Measurements from ENCODE around the gene SLC29A3. TPM values are rescaled to one million over a fixed set of nuclear protein-coding genes. Genes with fewer than 3 reads are reported as not detected.
"Not testable (repeated sequence)": the region's sequence is repeated elsewhere in the genome, so short reads cannot be mapped to it uniquely, and the experiment has no call there.

The SLC29A3 gene
- total RNA-seq, 2 experiments from 2014 or later = 2.9 to 3.3 TPM

- peaks cover 8% of the 10 kb centered on the region for H3K36me3 Mint-ChIP-seq (ENCODE audit: low read depth)
- H3K27ac Mint-ChIP-seq = no peak overlapping the region
- no peak overlapping the region for H3K4me3 Mint-ChIP-seq
- no peak for ATAC-seq
- no peak for DNase-seq
- no peak for TF ChIP-seq CTCF (IDR thresholded peaks at IDR 0.05)
- intact Hi-C loops (cut with micrococcal nuclease) = no loop called here
- H3K9me3 Mint-ChIP-seq = no peaks in the 10 kb centered on the region
- no peaks in the 10 kb centered on the region for H3K4me1 Mint-ChIP-seq (ENCODE audit: low read depth)
- POLR2A ChIA-PET = interaction anchor here (0.6 kb wide), 1 partner anchor 349 kb away, joined by 3 read pairs; no protein-coding TSS in a partner anchor
- CTCF ChIA-PET = no interaction called here
- H3K27me3 Mint-ChIP-seq = no peaks in the 10 kb centered on the region
Measured at GRCh38 chr10:71358277-71358676, 39.2 kb downstream of the SLC29A3 start.

GRCh38 chr10:71358906-71359305 is 39.8 kb downstream of the SLC29A3 start:
- H3K4me3 Mint-ChIP-seq; H3K4me1 Mint-ChIP-seq (ENCODE audit: low read depth); intact Hi-C loops (cut with micrococcal nuclease); H3K27me3 Mint-ChIP-seq; H3K9me3 Mint-ChIP-seq; H3K36me3 Mint-ChIP-seq (ENCODE audit: low read depth); DNase-seq; ATAC-seq; H3K27ac Mint-ChIP-seq: not testable (repeated sequence)
- POLR2A ChIA-PET = interaction anchor here (0.6 kb wide), 1 partner anchor 350 kb away, joined by 3 read pairs; no protein-coding TSS in a partner anchor
- CTCF ChIA-PET = interaction anchor here (0.9 kb wide), 1 partner anchor 25 kb away, joined by 4 read pairs; no protein-coding TSS in a partner anchor

DNA sequence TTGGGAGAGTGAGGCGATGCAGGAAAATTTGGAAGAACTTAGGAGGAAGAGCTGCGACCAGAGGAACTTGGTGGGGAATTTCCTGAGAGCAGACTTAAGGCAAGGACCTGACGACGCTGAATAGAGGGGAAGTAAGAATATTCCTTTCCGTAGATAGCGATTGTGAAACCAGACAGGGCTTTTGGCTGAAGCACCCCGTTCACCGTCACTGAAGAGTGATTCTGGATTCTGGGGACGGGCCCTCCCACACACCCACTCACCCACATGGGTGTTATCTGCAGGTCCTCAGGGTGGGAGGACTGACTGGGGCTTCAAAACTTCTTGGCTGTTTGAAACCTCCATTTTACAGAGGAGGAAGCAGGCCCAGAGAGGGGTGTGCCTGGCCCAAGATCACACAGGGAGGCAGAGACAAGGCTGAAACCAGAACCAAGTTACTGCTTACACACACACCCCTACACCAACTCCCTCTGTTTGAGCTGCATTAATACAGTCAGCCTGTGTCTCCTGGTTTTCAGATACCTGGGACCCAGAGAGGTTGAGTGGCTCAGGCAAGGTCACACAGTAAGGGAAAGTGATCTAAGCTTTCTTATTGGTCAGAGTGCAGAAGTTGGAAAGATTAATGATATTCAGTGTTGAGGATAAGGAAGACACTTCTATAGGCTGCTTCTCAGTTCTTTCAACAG is 40.4 kb downstream of the SLC29A3 start:
- Mint-ChIP-seq H3K4me3 (no peak overlapping the region), H3K27me3 (no peaks in the 10 kb centered on the region), H3K9me3 (no peaks in the 10 kb centered on the region), H3K4me1 (ENCODE audit: low read depth) (no peaks in the 10 kb centered on the region), H3K27ac (no peak overlapping the region), H3K36me3 (ENCODE audit: low read depth) (peaks cover 8% of the 10 kb centered on the region)
- no peak for TF ChIP-seq CTCF (IDR thresholded peaks at IDR 0.05)
- ChIA-PET POLR2A (no interaction called here), CTCF (interaction anchor here (0.9 kb wide), 1 partner anchor 24 kb away, joined by 4 read pairs; no protein-coding TSS in a partner anchor)
- intact Hi-C loops (cut with micrococcal nuclease) = no loop called here
- ATAC-seq = no peak
- DNase-seq = no peak

DNA sequence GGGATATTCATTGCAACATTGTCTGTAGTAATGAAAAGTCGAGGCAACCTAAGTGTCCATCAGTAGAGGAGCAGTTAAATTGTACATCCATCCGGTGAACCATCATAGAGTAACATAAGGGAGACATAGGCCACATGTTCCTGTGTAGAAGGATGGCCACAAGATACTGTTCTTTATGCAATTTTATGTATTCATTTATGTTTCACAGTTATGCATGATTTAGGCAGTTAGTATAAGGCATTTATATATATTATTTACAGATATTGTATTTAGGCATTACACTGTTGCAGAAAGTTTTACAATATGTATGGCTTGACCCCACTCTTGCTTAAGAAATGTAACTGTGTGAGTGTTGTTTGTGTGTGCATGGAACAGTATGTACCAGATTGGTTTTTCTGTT is 41.7 kb downstream of the SLC29A3 start:
- Mint-ChIP-seq H3K36me3 (ENCODE audit: low read depth) (peaks cover 8% of the 10 kb centered on the region), H3K9me3 (no peaks in the 10 kb centered on the region), H3K4me3 (no peak overlapping the region), H3K4me1 (ENCODE audit: low read depth) (peaks cover 2% of the 10 kb centered on the region), H3K27me3 (no peaks in the 10 kb centered on the region), H3K27ac (no peak overlapping the region)
- intact Hi-C loops (cut with micrococcal nuclease) = no loop called here
- CTCF ChIA-PET = no interaction called here
- POLR2A ChIA-PET = no interaction called here
- ATAC-seq (no peak), DNase-seq (no peak)
- no peak for TF ChIP-seq CTCF (IDR thresholded peaks at IDR 0.05)

DNA sequence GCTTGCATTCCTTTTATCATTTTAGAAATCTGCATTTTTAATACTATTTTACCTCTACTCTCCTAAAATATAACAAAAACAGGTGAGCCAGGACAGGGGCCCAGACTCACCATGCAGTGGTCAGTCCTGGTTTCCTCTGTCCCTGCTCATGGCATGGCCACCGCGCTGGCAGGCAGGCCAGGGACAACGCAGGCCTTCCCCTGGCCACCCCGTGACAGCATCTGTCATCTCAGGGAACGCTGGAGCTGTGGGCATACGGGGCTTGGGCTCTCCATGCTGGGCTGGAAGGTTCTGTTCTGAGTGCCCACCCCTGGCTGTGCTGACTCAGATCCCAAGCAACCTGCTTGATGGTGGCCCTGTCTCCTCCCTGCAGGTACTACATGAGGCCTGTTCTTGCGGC is 42.5 kb downstream of the SLC29A3 start:
- ChIA-PET CTCF (interaction anchor here (1.0 kb wide), 1 partner anchor 9 kb away, joined by 3 read pairs; no protein-coding TSS in a partner anchor), POLR2A (interaction anchor here (1.0 kb wide), 1 partner anchor 38 kb away, joined by 3 read pairs; no protein-coding TSS in a partner anchor)
- DNase-seq (no peak), ATAC-seq (no peak)
- Mint-ChIP-seq H3K27me3 (no peaks in the 10 kb centered on the region), H3K36me3 (ENCODE audit: low read depth) (peaks cover 7% of the 10 kb centered on the region), H3K4me3 (no peak overlapping the region), H3K4me1 (ENCODE audit: low read depth) (peaks cover 2% of the 10 kb centered on the region), H3K27ac (no peak overlapping the region), H3K9me3 (no peaks in the 10 kb centered on the region)
- intact Hi-C loops (cut with micrococcal nuclease) = no loop called here
- no peak for TF ChIP-seq CTCF (IDR thresholded peaks at IDR 0.05)

Measured in activated CD8-positive, alpha-beta T cell treated with anti-CD3 and anti-CD28 coated beads for 36 hours (primary cell).